ENCODE results near the gene SCN9A.
"Not testable (repeated sequence)": the region's sequence is repeated elsewhere in the genome, so short reads cannot be mapped to it uniquely, and the experiment has no call there.

The SCN9A gene

DNA sequence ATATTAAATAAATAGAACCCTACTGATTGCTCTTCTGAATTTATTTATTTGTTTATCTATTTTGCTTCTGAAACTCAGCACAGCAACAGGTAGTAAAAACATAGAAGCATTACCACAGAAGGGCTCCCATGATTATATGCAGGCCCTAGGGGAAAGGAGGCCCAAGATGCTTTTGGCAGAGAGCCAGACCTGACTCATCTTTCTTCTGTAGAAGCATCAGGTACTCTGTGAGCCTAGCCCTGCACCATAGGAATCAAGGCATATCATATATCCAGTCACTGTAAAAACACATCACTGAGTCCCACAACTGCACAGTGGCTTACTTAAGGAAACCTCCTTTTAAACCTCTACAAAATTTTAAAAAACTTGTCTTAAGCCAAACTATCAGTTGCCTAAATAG is 1.8 kb downstream of the SCN9A start:
- peak; percentile 66 for DNase-seq

DNA sequence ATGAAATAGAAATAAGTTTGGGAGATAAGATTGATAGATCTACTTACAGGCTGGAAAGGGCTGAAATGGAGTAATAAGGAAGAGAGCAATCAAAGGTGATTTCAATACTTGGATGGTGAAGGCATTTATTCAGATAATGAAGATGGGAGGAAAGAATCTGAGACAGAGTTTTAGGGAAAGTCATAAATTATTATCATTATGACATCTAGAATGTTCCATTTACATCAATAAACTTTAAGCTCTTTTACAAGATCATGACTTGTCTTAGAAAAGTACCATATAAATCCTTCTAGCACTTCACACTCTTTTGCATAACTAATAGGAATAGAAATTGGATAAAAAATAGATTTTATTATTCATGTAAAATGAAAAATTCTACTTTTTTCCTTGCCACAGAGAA is 2.2 kb downstream of the SCN9A start:
- no peak for DNase-seq

DNA sequence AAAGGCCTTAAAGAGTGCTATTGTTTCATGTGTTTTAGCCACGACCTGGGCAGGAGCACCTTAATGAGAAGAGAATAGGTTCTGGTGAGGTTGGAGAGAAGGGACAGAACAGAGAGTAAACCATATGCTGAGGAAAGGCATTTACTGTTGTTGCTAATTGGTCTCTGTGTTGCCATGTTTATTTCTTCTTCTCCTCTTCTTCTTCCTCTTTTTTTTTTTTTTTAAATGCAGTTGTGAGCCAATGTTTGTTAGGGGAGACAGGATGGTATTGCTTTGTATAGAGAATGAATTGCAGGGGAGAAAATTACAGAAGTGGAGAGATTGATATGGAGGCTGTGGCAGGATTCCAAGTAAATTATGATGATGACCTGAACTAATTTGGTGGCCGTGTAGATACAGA is 2.6 kb downstream of the SCN9A start:
- DNase-seq: no peak

DNA sequence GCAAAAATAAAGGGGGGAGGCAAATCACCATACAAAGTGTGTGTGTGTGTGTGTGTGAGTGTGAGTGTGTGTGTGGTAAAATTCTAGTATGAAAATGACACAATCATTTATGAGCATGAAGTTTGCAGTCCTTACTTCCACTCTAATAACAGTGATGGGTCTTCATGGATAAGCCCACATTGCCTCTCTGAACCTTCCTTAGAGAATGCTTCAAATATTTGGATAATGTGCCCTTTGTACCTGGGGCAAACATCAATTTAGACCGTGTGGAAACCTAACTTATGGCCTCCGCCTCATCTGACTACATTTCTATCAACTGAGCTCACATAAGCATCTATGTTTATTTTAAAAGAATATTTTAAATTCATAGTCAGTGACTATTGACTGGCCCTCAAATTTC is 3.7 kb downstream of the SCN9A start:
- no peak for DNase-seq

DNA sequence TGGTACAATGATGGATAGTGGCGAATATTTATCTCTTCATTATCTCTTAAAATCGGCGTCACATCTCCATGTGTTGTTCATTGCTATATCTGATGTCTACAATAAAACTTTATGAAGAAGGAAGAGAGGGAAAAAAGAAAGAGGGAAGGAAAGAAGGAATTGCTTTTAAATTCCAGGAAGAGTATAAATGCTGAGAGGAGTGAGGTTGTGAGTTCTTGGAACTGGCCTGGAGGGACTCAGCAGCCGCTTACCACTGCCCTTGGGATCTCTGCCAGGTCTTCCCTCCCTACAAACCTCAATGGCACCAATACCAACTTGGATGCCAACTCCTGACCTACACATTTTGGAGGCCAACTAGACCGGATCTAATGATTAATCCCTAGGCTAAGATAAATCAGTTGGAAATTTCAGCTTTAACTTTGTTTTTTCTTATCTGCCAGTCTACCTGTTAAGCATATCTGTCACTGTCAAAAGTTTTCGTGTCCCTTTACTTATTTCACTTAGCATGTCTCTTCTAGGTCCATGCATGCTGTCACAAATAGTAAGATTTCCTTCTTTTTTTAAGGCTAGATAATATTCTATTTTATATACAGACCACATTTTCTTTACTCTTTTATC is 9.8 kb downstream of the SCN9A start:
- DNase-seq: no peak

DNA sequence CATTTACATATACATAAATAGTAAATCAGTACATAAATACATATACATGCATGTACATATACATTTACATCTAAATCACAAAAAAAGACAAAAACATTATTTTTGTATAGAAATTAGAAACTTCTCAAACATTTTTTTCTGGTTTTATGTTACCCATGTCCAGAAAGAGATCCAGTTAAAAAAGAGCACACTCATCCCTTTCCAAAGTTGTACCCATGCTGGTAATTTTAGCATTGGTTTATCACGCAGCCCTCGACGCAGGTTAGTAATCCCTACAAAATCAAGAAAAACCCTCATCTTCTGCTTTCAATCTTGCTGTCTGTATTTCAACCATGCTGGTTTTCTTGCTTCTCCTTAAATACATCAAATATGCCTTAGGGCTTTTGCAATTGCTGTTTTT is 10.5 kb downstream of the SCN9A start:
- DNase-seq: no peak

DNA sequence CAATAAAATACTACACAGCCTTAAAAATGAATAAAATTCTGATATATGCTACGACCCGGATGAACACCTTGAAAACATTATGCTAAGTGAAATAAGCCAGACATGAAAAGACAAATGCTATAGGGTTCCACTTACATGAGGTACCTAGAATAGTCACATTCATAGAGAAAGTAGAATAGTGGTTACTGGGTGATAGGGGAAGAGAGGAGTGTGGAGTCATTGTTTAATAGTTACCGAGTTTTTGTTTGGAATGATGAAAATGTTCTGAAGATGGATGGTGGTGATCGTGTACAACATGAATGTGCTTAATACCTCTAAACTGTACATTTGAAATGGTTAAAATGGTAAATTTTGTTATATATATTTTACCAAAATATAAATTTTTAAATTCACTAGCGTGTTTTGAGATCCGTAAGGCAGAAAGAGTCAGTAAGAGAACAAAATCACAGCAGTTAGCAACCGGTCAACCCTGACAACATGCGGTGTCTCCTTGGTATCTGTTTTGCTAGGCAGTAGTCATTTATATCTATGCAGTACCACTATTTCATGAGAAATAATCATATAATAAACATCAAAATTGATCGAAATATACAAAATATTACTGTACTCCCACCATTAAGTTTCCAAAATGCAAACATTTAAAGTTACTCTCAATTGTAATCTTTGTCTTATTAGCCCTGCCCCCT is 11.1 kb downstream of the SCN9A start:
- no peak for DNase-seq

DNA sequence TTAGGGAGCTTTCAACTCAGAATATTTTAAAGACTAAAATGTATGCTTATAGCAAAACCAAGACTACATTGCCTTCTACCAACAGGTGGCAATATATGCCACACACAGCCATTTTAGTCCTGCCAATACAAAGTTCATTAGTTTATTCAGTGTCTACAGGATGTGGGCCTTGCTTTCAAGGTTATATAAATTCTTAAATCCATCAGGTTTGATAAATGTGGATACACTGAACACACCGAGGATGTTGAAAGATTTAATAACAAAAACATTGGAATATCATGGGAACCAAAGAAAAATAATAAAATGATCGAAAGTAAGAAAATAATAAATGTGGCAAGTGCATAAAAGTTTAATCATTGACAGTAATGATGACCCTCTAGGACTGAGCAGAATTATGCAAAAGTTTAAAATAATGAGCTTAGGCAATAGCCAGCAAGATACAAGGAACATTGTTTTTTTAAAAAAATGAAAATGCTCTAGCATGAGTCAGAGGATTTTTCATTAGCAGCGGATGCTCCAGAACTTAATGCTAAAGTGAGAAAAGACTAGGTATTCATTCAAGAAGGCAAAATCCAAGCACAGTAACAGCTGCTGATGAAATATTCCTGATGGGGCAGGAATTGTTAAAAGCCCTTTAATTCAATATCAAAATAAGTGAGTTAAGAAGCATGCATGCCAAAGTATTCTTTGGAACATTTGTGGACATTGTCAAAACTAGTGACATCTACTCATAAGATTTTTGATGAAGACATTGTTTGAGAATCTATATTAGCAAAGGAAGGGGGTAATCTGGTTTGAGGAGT is 14.2 kb downstream of the SCN9A start:
- peak; percentile 6 for DNase-seq

DNA sequence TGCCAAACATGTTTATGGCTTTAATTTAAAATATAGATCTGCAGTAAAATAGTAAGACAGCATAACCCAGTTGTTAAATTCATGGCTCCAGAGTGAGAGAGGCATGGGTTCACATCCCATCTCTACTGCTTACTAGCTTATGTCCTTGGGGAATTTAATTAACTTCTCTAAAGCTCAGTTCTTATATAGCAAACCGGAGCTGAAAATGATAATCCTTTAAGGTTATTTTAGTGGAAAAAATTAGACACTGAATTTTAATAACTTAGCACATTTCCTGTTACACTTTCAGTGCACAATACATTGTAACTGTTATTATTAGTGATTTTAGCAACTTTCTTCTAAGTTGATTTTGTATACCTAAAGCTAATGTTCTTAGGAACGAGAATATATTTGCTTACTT is 14.8 kb downstream of the SCN9A start:
- DNase-seq: no peak

DNA sequence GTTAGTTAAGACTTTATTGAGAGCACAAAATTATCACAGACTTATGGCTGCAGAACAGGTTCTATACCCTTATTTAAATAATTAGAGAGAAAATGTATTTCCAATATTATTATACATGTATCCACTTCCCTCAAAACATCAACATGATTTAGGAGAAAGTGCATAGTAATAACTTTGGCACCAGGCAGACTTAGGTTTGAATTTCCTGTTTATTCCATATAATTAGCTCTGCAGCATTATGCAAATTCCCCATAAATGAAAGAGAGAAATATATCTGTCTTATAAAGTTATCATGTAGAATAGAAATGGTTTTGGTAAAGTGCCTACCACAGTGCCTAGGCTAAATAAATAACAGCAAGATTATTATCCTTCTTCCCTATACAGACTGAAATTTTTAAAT is 15.3 kb downstream of the SCN9A start:
- DNase-seq: no peak

DNA sequence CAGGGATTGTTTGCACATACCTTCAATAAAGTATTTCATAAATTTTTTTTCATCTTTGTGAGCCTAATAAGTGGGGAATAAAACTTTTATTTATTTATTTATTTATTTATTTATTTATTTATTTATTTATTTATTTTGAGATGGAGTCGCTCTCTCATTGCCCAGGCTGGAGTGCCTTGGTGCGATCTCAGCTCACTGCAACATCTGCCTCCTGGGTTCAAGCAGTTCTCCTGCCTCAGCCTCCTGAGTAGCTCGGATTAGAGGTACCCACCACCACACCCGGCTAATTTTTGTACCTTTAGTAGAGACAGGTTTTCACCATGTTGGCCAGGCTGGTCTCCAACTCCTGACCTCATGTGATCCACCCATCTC is 17.8 kb downstream of the SCN9A start:
- not testable (repeated sequence) for DNase-seq

DNA sequence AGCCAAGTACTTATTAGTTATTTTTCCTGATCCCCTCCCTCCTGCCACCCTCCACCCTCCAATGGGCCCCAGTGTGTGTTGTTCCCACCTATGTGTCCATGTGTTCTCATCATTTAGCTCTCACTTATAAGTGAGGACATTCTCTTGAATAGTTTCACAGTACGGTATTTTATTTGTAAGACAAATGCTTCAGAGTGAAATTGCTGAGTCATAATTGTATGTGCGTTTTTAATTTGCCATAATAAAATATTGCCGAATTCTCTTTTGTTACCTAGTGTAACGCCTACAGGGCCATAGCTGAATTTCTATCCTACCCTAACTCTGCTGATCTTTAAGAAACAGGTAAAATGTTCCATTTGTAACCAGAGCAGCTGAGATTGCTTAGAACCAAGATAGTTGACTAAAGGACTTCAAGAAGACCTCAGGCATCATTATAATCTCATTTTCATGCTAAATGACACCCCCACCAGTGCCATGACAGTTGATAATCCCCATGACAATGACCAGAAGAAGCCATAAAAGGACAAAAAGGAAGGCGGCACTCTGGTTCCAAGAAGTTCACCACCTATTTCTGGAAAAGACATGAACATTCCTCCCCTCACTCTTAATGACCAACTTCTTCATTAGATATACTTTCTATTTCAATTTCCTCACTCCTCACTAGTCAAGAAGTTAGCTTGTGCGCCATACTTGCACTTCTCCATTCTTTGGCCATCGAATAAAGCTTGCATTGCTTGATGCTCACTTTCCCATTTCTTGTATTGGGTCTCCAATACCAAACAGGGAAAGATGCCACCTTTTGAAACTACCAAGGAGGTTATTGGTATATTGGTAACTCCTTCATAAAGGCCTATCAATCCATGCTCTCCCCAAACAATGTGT is 18.4 kb downstream of the SCN9A start:
- no peak for DNase-seq

DNA sequence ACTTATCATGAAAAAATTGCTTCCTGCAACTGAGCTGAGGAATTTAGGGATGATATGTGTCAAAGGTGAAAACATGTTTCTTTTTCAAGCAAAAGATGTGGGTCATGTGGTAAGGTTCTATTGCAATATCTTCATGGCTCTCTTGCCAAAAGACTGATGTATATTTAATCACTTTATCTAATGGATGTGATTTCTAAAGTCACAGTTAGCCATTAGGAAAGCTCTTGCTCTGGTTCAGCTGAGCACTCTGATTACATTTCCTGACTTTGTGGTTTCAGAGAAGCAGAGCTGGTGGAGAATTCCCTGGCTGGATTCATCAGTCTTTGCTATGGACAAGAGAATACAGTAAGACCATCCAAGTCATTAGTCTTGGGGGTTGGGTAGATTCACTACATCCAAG is 24.4 kb downstream of the SCN9A start:
- no peak for DNase-seq

DNA sequence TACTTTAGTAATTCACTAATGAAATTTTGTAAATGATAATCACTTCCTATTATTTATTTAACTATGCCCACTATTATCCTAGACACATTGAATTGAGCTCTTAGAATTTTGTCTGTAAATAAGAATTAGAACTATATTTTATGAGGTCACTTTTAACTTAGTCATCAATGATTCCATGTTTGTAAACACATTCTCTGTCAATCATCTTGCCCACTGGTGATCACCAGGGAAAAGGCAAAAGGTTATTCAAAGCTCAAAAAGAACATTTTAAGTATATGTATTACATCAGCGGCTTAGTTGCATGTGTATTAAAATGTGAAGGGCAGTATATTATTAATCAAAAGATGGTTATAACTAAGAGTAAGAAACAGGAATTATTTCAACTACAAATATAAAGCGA is 25.2 kb downstream of the SCN9A start:
- no peak for DNase-seq

DNA sequence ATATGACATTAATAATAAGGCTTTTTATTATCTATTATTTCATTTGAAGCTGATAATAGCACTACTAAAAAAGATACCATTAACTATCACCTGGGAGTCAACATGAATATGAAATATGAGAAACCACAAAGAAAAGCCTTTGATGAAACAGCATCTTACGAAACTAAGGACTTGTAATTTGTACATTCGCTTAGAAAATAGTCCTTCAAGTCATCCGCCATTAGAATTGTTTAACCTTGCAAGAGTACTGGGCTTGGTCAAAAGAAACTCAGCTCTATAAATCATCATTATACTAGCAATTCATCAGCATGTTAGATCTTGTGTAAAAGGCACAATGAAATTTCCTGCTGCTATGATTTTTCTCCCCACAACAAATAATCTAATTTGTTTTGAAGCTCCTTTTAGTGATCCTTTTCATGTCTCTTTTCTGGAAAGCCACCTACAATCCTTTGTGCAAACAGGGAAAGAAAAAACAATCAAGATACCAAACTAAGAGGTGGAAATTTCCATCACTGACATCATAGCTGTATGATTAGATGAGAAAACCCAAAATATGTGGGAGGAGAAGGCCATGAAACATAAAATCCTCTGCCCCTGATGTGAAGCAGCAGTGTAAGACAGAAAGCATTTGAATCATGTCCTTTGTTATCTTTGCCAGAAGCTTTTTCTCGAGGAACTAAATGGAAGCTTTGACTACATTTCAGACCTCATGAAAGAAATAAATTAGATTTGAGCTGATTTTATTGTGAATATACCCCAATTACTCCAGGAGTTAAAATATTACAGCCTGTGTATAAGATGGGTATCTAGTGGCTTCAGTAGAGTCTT is 31.2 kb downstream of the SCN9A start:
- no peak for DNase-seq

DNA sequence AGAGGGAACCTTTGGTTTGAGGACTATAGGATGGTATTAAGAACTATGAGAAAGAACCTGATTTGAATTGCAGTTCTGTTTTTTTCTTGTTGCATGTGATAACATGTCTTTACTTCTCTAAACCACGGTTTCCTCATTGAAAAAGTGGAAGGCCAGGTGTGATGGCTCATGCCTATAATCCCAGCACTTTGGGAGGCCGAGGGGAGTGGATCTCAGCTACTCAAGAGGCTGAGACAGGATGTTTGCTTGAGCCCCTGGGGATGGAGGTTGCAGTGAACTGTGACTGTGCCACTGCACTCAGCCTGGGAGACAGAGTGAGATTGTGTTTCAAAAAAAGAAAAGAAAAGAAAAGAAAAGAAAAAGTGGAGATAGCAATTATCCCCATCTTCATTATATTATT is 32.3 kb downstream of the SCN9A start:
- peak; percentile 5 for DNase-seq

DNA sequence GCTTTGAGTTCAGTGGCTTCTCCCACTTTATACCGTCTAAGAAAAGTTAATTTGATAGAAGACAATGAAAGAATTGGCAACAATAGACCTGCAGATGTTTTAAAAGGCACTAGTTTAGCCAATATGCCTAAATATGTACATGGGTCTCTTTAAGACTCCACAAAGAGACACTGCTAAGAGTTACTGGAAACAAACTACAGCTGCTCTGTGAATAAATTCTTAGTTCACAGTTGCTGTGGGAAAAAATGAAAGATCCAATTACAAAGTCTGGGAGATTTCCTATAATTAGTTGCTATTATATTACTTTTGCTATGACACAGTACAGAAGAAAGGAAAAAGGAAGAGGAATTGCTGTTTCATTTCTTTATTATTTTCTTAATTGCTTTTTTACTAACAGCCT is 34.3 kb downstream of the SCN9A start:
- no peak for DNase-seq

DNA sequence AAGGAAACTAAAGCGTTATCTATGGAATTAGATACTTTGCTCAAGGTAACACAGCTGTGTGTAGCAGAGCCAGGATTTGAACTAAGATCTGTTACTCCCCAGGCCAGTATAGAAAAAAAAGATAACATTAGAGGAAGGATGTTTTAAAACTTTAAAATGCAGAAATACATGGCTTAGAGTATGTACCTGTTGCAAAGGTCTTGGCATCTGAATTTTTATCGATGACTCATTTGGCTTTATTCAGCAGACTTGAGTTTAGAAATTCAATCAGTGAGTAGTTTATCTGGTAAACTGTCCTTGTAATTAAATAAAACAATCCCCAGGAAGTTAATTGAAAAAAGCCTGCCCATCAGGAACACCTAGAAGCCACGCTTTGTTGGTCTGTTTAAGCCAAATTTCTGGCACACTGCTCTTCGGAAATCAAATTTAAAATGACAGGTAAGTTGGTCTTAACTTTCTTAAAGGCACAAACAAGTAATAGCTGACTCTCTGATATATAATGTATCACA is 36.9 kb downstream of the SCN9A start:
- DNase-seq: no peak

DNA sequence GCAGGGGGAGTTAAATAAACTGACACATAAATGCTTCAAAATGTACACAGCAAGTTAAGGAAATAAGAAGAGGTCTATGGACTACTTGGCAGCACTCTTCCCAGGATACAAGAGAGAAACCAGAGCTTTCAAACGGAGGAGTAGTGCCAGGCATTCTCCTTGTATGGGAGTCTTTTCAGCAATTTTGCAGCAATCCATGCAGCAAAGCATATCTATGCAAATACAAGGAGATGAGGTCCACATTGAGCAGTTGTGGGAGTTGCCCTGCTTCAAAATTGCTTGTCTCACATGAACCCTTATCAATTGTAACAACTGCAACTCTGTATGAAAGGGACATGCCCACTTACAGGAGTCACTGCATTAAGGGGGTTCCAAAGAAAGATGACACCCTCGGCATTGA is 37.8 kb downstream of the SCN9A start:
- no peak for DNase-seq

DNA sequence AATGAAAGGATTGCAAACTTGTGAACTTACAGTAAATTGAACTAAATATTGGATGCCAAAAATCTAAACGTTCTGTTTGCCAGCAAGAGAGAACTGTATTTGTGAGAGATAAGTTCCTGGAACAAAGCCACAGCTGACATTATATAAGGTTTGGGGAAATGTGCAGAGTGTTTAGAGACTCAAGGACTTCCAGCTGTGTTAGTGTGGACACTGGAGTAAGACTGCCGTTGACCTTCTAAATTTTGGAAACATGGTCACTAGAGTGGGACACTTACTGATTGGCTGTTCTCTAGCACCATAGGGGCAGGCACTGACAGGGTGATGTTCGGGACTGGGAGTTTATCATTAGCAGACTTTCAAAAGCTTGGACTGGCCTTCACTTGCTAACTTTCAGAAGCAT is 40.5 kb downstream of the SCN9A start:
- DNase-seq: no peak

DNA sequence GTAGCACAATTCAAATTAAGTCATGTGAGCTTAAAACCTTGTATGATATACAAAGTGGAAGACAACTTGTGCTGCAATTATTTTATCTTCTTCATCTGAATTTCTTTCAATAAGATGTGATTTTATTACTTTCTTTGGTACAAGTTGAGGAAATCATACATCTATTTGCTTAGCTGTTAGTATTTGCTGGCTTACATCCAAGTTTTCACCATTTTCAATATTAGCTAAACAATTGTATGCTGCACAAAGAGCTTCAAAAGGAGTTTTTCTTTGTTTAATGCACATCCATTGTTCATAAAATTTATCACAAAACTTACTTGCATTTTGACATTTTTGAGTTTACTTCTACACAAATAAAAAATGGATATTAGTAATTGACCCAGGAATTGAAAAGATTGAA is 40.9 kb downstream of the SCN9A start:
- peak; percentile 23 for DNase-seq

DNA sequence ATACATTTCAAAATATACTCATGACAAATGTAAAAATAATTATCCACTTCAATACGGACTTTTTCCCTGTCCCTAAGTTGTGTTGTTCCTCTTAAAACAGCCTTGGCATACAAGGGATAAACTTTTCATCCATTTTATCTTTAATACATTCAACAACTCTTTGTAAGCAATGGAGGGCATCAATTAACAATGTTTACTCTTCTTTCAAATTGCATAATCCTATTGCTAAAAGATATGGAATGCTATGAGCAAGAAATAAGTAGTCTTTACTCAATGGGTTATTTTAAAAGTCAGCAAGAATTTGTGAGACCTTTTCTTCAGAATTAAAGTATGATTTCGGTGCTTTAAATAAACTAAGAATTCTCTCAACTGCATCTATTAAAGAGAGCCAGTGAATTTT is 41.9 kb downstream of the SCN9A start:
- DNase-seq: no peak
